22Rv1 (cell line): ENCODE measurements around the gene DENND5A.
"Not testable (repeated sequence)": the region's sequence is repeated elsewhere in the genome, so short reads cannot be mapped to it uniquely, and the experiment has no call there.

ENCODE experiments used
- H3K27ac ChIP-seq: fragments of 450-650 bp; 2 replicates; pipeline ENCODE4 v1.5.1; 2017
- CTCF ChIP-seq: fragments of 450-650 bp; IDR thresholded peaks from 2 replicates; pipeline ENCODE4 v1.5.1; 2017; ENCODE audit warnings: mild to moderate bottlenecking
- ZFX ChIP-seq: fragments of 450-650 bp; IDR thresholded peaks from 2 replicates; pipeline ENCODE4 v1.6.1; 2017; ENCODE audit warnings: antibody characterized with exemption, borderline replicate concordance

Gene DENND5A

GRCh38 chr11:9222654-9223053 is 42.5 kb downstream of the DENND5A start:
- no peak for TF ChIP-seq ZFX
- no peak overlapping the region for H3K27ac ChIP-seq

GRCh38 chr11:9220853-9221252 is 44.3 kb downstream of the DENND5A start:
- not testable (repeated sequence) for H3K27ac ChIP-seq

GRCh38 chr11:9219572-9219971 is 45.6 kb downstream of the DENND5A start:
- TF ChIP-seq CTCF (no peak), ZFX (no peak)
- no peak overlapping the region for H3K27ac ChIP-seq

GRCh38 chr11:9219115-9219514 is 46.0 kb downstream of the DENND5A start:
- no peak for TF ChIP-seq ZFX
- no peak overlapping the region for H3K27ac ChIP-seq

GRCh38 chr11:9214765-9215164 is 50.4 kb downstream of the DENND5A start:
- TF ChIP-seq CTCF = no peak
- no peak for TF ChIP-seq ZFX
- no peak overlapping the region for H3K27ac ChIP-seq

GRCh38 chr11:9211322-9211721 is 53.8 kb downstream of the DENND5A start:
- TF ChIP-seq ZFX (no peak), CTCF (no peak)
- H3K27ac ChIP-seq = no peak overlapping the region

GRCh38 chr11:9210922-9211320 is 54.2 kb downstream of the DENND5A start:
- H3K27ac ChIP-seq = no peak overlapping the region
- no peak for TF ChIP-seq CTCF

- H3K27ac ChIP-seq = no peak overlapping the region
- TF ChIP-seq CTCF = no peak
- no peak for TF ChIP-seq ZFX
Measured at GRCh38 chr11:9210224-9210921, 54.8 kb downstream of the DENND5A start.

GRCh38 chr11:9209604-9210003 is 55.5 kb downstream of the DENND5A start:
- H3K27ac ChIP-seq = not testable (repeated sequence)
